A673 (cell line): ENCODE measurements around the gene CDYL.

Experiments used
- EZH2 ChIP-seq: fragments of 200-600 bp; sonication (generic); IDR thresholded peaks from 2 replicates; pipeline ENCODE4 v1.6.1; 2017; ENCODE audit warnings: borderline replicate concordance, low read depth, mild to moderate bottlenecking, mixed read lengths, antibody characterized with exemption, low read length; ENCODE audit not compliant: poor library complexity, severe bottlenecking
- TF ChIP-seq, protein P1 (sequence below): fragments of 300-800, 200-600 bp; sonication (generic); conservative IDR thresholded peaks from 2 replicates; pipeline ENCODE4 v1.5.1; 2017; ENCODE audit warnings: low read depth, mild to moderate bottlenecking, antibody characterized with exemption, low read length, moderate library complexity, mixed read lengths

GRCh38 chr6:4727671-4728435 lies 48.4 kb upstream of the CDYL start:
- TF ChIP-seq, protein P1, sequence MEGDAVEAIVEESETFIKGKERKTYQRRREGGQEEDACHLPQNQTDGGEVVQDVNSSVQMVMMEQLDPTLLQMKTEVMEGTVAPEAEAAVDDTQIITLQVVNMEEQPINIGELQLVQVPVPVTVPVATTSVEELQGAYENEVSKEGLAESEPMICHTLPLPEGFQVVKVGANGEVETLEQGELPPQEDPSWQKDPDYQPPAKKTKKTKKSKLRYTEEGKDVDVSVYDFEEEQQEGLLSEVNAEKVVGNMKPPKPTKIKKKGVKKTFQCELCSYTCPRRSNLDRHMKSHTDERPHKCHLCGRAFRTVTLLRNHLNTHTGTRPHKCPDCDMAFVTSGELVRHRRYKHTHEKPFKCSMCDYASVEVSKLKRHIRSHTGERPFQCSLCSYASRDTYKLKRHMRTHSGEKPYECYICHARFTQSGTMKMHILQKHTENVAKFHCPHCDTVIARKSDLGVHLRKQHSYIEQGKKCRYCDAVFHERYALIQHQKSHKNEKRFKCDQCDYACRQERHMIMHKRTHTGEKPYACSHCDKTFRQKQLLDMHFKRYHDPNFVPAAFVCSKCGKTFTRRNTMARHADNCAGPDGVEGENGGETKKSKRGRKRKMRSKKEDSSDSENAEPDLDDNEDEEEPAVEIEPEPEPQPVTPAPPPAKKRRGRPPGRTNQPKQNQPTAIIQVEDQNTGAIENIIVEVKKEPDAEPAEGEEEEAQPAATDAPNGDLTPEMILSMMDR: no peak
- TF ChIP-seq EZH2: no peak
